Measurements from ENCODE around the gene MDFIC. TPM values are rescaled to one million over a fixed set of nuclear protein-coding genes. Genes with fewer than 3 reads are reported as not detected.

Gene MDFIC
- total and polyA plus RNA-seq, 2 donors from 2014 or later: 9.8 to 32.9 TPM

DNA sequence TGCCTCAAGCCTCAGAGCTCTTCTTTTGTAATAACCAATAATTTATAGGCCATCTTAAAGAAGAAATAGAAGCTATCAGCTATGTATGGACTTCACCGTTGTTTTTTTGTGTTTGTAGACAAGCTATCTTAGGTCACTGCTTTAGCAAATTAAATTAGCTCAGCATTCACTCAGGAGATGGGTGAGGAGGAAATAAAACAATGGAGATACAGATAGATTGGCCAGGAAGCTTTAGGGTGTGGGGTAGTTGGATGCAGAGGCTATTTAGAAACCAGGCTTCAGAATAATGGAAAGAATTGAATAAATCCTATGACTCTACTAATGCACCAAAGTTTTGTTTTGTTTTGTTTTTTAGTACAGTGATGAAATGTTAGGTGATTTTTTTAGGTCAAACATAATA is 66.1 kb downstream of the MDFIC start:
- H3K36me3 ChIP-seq (ENCODE audit: control insufficient read depth in 2 of 3, insufficient read depth in 3 of 3, low read length in 3 of 3): no peaks in the 10 kb centered on the region
- intact Hi-C loops (cut with DNase I): no loop called here
- H3K4me1 ChIP-seq (ENCODE audit: control insufficient read depth in 2 of 3, insufficient read depth in 2 of 3, low read depth in 1 of 3, low read length in 3 of 3): no peaks in the 10 kb centered on the region
- no peak overlapping the region for H3K4me3 ChIP-seq (ENCODE audit: low read length in 3 of 3)
- H3K9me3 ChIP-seq (ENCODE audit: control insufficient read depth in 2 of 3, insufficient read depth in 1 of 3, low read length in 3 of 3): no peaks in the 10 kb centered on the region
- DNase-seq (no peak), FAIRE-seq (no peak)
- no peaks in the 10 kb centered on the region for H3K27me3 ChIP-seq (ENCODE audit: control insufficient read depth, insufficient read depth, low read length)
- H3K9ac ChIP-seq (ENCODE audit: low read length in 3 of 3): no peak overlapping the region
- no peak overlapping the region for H3K27ac ChIP-seq (ENCODE audit: low read depth in 2 of 2, low read length in 2 of 2)
- TF ChIP-seq, protein P1, sequence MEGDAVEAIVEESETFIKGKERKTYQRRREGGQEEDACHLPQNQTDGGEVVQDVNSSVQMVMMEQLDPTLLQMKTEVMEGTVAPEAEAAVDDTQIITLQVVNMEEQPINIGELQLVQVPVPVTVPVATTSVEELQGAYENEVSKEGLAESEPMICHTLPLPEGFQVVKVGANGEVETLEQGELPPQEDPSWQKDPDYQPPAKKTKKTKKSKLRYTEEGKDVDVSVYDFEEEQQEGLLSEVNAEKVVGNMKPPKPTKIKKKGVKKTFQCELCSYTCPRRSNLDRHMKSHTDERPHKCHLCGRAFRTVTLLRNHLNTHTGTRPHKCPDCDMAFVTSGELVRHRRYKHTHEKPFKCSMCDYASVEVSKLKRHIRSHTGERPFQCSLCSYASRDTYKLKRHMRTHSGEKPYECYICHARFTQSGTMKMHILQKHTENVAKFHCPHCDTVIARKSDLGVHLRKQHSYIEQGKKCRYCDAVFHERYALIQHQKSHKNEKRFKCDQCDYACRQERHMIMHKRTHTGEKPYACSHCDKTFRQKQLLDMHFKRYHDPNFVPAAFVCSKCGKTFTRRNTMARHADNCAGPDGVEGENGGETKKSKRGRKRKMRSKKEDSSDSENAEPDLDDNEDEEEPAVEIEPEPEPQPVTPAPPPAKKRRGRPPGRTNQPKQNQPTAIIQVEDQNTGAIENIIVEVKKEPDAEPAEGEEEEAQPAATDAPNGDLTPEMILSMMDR (IDR thresholded peaks at IDR 0.05; ENCODE audit: borderline replicate concordance, extremely low read depth, insufficient read depth): no peak

DNA sequence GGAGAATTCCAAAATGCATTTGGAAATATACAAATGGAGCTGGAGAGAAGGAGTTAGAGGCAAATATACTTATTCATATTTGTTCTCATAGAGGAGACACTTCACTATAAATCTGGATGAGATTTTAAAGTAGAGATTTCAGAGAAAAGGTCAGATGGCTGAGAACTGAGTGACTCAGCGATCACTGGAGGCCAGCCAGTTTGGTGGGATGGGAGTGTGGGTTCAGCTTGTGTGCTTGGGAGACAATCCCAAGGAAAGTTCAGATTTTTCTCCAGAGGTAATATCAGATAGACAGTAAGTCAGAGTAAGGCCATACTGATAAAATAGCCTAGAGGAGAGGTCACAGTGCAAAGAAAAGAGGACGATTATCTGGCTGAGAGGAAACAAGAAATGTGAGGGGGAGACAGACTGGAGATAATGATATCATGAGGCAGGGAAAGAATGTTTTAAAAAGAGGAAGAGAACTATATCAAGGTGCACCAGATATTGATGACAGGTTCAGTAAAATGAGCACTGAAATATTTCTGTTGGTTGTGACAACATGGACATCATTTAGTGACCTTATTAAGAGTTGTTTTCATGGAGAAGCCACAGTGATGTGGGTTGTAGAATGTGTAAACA is 67.0 kb downstream of the MDFIC start:
- Histone ChIP-seq H3K4me3 (ENCODE audit: low read length in 3 of 3) (no peak overlapping the region), H3K27me3 (ENCODE audit: control insufficient read depth, insufficient read depth, low read length) (no peaks in the 10 kb centered on the region), H3K27ac (ENCODE audit: low read depth in 2 of 2, low read length in 2 of 2) (peak overlapping the region in 1 of 2 donors; percentile 10), H3K9ac (ENCODE audit: low read length in 3 of 3) (no peak overlapping the region), H3K9me3 (ENCODE audit: control insufficient read depth in 2 of 3, insufficient read depth in 1 of 3, low read length in 3 of 3) (no peaks in the 10 kb centered on the region), H3K4me1 (ENCODE audit: control insufficient read depth in 2 of 3, insufficient read depth in 2 of 3, low read depth in 1 of 3, low read length in 3 of 3) (no peaks in the 10 kb centered on the region), H3K36me3 (ENCODE audit: control insufficient read depth in 2 of 3, insufficient read depth in 3 of 3, low read length in 3 of 3) (no peaks in the 10 kb centered on the region)
- peak in 1 of 5 donors; percentile 79 for DNase-seq
- TF ChIP-seq, protein P1 (IDR thresholded peaks at IDR 0.05; ENCODE audit: borderline replicate concordance, extremely low read depth, insufficient read depth): no peak
- FAIRE-seq: no peak
- intact Hi-C loops (cut with DNase I): no loop called here

DNA sequence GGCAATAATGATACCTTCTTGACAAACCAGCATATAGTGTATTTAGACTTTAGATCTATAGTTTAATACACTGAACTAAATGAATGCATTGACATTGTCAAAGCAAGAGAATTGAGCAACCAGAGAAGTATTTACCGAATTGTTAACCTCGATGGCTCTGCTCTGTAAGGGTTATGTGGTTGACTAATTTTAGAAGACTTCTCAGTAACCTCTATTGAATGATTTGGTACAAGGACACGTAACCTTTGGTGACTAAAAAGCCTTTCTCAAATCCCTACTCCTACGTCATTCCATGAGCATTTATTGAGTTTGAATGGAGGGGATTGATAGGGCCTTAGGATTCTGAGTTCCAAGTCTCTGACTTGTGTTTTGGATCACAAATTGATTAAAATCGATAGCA is 67.6 kb downstream of the MDFIC start:
- no peaks in the 10 kb centered on the region for H3K27me3 ChIP-seq (ENCODE audit: control insufficient read depth, insufficient read depth, low read length)
- H3K9ac ChIP-seq (ENCODE audit: low read length in 3 of 3): no peak overlapping the region
- DNase-seq (no peak), FAIRE-seq (no peak)
- H3K27ac ChIP-seq (ENCODE audit: low read depth in 2 of 2, low read length in 2 of 2): peak overlapping the region in 1 of 2 donors; percentile 10
- TF ChIP-seq, protein P1 (IDR thresholded peaks at IDR 0.05; ENCODE audit: borderline replicate concordance, extremely low read depth, insufficient read depth): no peak
- H3K4me1 ChIP-seq (ENCODE audit: control insufficient read depth in 2 of 3, insufficient read depth in 2 of 3, low read depth in 1 of 3, low read length in 3 of 3): no peaks in the 10 kb centered on the region
- intact Hi-C loops (cut with DNase I): no loop called here
- H3K9me3 ChIP-seq (ENCODE audit: control insufficient read depth in 2 of 3, insufficient read depth in 1 of 3, low read length in 3 of 3): no peaks in the 10 kb centered on the region
- H3K36me3 ChIP-seq (ENCODE audit: control insufficient read depth in 2 of 3, insufficient read depth in 3 of 3, low read length in 3 of 3): no peaks in the 10 kb centered on the region
- no peak overlapping the region for H3K4me3 ChIP-seq (ENCODE audit: low read length in 3 of 3)
